AG04449 (cell line): ENCODE results near the gene TOMM40L.
"Not testable (repeated sequence)": the region's sequence is repeated elsewhere in the genome, so short reads cannot be mapped to it uniquely, and the experiment has no call there.

ENCODE experiments used
- CTCF ChIA-PET: fragments of 350-600 bp; formaldehyde crosslinking; extraction: SDS; loops from one replicate; lab custom pipeline; 2021; ENCODE audit warnings: antibody characterized with exemption; lab: Yijun Ruan, JAX
- POLR2A ChIA-PET: fragments of 400-600, 350-600 bp; formaldehyde crosslinking; extraction: SDS; loops from one replicate; lab custom pipeline; 2020; ENCODE audit warnings: antibody characterized with exemption, inconsistent platforms; lab: Yijun Ruan, JAX
- DNase-seq: peaks from one replicate; pipeline ENCODE4 v3.0.0-alpha.2; 2010; ENCODE audit warnings: low read depth, low spot score
- H3K4me3 ChIP-seq: 2 replicates; pipeline ENCODE4 v1.5.1; 2011; ENCODE audit warnings: low read depth, mild to moderate bottlenecking, control low read depth, low read length
- TF ChIP-seq, protein P1 (sequence below): IDR thresholded peaks from one replicate; pipeline ENCODE4 v1.5.1; 2011; ENCODE audit warnings: mild to moderate bottlenecking, moderate library complexity, low read length, control low read depth, inconsistent platforms; ENCODE audit not compliant: insufficient read depth; ENCODE audit errors: missing control alignments

The TOMM40L gene

DNA sequence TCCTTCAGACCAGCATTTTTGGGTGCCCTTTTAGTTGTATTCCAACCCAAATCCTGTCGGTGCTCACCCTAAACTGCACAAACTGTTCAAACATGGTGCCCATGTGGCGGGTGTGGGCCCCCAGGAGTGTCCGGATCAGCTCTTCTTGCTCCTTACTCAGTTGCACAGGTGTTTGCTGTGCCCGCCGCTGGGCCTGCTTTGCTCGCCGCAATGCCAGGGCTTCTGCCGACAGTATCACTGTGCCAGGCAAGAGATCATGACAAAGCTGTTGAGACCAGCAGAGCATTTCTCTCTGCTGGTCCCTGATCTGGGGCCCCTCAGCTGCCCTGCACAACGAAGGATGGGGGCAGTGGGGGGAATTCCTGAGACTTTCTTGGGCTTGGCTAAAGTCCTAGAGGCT lies 7.2 kb downstream of the TOMM40L start:
- TF ChIP-seq, protein P1, sequence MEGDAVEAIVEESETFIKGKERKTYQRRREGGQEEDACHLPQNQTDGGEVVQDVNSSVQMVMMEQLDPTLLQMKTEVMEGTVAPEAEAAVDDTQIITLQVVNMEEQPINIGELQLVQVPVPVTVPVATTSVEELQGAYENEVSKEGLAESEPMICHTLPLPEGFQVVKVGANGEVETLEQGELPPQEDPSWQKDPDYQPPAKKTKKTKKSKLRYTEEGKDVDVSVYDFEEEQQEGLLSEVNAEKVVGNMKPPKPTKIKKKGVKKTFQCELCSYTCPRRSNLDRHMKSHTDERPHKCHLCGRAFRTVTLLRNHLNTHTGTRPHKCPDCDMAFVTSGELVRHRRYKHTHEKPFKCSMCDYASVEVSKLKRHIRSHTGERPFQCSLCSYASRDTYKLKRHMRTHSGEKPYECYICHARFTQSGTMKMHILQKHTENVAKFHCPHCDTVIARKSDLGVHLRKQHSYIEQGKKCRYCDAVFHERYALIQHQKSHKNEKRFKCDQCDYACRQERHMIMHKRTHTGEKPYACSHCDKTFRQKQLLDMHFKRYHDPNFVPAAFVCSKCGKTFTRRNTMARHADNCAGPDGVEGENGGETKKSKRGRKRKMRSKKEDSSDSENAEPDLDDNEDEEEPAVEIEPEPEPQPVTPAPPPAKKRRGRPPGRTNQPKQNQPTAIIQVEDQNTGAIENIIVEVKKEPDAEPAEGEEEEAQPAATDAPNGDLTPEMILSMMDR: no peak
- DNase-seq: no peak
- POLR2A ChIA-PET: interaction anchor here (0.6 kb wide), 1 partner anchor 36 kb away, joined by 3 read pairs; no protein-coding TSS in a partner anchor
- CTCF ChIA-PET: interaction anchor here (1.1 to 2.1 kb wide), 5 partner anchors 51 to 151 kb away, joined by 3 to 17 read pairs (median 8); no protein-coding TSS in a partner anchor
- H3K4me3 ChIP-seq: no peak overlapping the region

DNA sequence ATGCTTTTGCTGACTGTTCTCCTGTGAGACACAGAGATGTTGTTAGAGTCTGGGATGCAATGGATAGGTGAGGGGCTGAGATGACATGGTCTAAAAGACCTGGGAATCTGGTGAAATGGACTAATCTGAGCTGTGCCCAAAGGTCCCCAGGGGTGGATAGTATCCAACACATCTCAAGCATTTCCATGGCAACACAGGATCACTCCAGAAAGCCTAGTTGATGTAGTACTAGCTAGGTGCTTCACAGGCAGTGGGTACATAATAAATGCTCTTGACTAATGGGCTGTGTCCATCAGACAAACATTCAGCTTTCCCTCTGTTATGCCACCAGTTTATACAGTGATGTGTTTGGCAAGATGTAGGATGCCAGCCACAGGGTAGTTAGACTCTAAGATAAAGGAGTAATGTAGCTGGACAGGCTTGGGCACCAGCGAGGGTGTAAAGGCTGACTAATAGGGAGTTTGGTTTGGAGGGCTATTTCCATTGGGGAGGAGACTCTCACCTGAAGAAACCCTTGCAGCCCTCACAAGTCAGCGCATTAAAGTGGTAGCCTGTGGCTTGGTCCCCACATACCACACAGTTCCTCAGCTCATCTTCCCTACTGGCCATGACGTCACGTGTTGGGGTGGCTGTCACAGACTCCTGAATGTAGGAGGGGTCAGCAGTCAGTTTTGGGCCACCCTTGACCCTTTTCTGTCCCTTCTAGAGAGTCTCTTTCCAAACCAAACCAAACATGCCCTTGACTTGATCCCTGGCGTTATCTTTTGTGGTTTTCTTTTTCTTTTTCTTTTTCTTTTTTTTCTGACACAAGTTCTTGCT lies 10.3 kb downstream of the TOMM40L start:
- ChIA-PET CTCF (interaction anchor here (1.0 to 8.4 kb wide), 5 partner anchors 9 to 145 kb away, joined by 3 to 120 read pairs (median 4); partner anchors contain the start of genes APOA2 and TOMM40L), POLR2A (no interaction called here)
- no peak for DNase-seq
- H3K4me3 ChIP-seq: no peak overlapping the region
- TF ChIP-seq, protein P1: no peak

DNA sequence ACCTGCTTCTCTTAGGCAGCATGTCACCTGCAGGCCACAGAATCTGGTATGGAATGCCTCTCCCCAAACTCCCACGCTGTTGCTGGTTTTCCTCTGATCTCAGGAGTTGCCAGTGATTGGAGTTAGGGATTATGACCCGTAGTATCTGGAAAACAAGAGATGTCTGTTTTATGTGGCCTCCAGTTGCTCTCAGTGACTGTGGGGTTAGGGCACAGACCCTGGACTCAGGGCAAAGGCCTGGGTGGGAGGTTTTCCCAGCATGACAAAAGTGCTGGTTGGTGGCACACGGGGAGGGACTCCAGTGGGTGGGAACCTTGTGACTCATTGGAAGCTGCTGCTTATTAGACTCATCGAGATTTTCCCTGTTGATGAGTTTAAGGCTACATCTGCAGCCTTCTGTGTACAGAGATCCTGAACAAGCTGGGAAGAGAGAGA lies 12.2 kb downstream of the TOMM40L start, which contains the start of gene NR1I3:
NR1I3 (minus strand) TSS at position 165 of the 435 bp plus-strand sequence. CDS start 1,638 bp downstream, outside the sequence.
- no peak within 1 kb of the TSS for H3K4me3 ChIP-seq
- DNase-seq: no peak
- TF ChIP-seq, protein P1: no peak
- CTCF ChIA-PET: interaction anchor here (0.9 to 8.4 kb wide), 6 partner anchors 11 to 143 kb away, joined by 3 to 120 read pairs (median 5); partner anchors contain the start of genes APOA2 and TOMM40L
- POLR2A ChIA-PET: no interaction called here

DNA sequence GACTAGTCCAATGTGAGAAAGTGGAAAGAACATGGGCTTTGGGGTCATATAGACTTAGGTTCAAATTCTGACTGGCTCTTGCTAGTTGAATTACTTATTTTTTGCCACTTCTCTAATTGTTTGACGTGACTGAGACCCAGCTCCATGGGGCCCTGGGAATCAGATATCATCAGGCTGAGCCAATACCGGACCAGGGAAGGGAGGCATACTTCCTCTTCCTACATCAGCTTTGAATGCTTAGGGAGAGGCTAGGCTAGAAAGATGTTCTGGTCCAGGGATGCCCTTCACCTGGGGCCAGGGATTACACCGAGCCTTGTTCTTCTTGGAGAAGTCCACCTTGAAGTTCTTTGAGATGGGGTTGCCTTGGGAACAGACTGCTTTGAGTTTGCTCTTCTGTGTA lies 15.8 kb downstream of the TOMM40L start:
- POLR2A ChIA-PET: no interaction called here
- DNase-seq: no peak
- TF ChIP-seq, protein P1: no peak
- CTCF ChIA-PET: interaction anchor here (8.4 kb wide), 1 partner anchor 15 kb away, joined by 120 read pairs; the partner anchor contains the start of genes APOA2 and TOMM40L
- H3K4me3 ChIP-seq: no peak overlapping the region

DNA sequence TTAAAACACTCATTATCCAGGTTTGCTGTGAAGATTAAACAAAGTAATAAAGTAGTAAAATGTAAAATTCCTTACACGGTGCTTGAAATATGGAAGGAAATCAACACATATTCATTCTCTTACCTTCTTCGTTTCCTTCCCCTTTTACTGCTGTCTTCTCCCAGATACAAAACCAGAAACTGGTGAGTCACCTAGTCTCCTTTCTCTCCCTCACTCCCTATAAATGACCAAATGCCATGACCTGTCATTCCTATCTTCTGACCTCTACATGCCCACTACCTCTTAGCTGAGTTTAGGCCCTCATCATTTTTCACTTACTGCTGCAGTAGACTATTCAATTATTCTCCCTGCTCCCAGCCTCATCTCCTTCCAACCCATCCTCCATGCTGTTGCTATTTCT lies 16.5 kb downstream of the TOMM40L start:
- TF ChIP-seq, protein P1: no peak
- ChIA-PET CTCF (interaction anchor here (8.4 kb wide), 1 partner anchor 16 kb away, joined by 120 read pairs; the partner anchor contains the start of genes APOA2 and TOMM40L), POLR2A (no interaction called here)
- no peak overlapping the region for H3K4me3 ChIP-seq
- DNase-seq: no peak

DNA sequence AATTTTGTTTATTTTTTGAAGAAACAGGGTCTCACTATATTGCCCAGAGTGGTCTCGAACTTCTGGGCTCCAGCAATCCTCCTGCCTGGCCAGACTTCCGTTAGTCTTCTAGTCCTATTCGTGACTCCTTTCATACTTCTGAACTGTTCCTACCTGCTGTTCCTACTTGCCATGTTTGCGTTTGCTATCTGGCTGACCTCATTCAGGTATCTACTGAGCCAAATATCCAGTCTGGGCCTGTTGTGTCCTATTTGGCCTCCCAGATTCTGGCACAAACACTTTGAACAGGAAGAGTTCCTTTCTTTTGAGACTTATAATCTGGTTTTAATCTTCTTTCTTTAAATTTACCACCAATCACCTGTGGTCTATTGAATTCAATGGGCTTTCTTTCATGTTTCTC lies 19.0 kb downstream of the TOMM40L start:
- DNase-seq: no peak
- CTCF ChIA-PET: interaction anchor here (1.5 kb wide), 1 partner anchor 9 kb away, joined by 4 read pairs; no protein-coding TSS in a partner anchor
- TF ChIP-seq, protein P1: no peak
- POLR2A ChIA-PET: no interaction called here
- no peak overlapping the region for H3K4me3 ChIP-seq

DNA sequence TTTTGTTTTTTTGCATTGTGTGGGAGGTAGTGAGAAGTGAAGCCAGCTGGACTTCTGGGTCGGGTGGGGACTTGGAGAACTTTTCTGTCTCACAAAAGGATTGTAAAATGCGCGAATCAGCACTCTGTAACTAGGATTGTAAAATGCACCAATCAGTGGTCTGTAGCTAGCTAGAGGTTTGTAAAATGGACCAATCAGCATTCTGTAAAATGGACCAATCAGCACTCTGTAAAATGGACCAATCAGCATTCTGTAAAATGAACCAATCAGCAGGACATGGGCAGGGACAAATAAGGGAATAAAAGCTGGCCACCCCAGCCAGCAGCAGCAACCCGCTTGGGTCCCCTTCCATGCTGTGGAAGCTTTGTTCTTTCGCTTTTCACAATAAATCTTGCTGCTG lies 24.2 kb downstream of the TOMM40L start:
- POLR2A ChIA-PET, DNase-seq, H3K4me3 ChIP-seq: not testable (repeated sequence)
- CTCF ChIA-PET: interaction anchor here (1.4 to 4.2 kb wide), 4 partner anchors 11 to 41 kb away, joined by 3 to 43 read pairs (median 4); partner anchors contain the start of gene TOMM40L
